Lower lobe of right lung (tissue), 2 donors: ENCODE results near the gene BCLAF1. TPM values are rescaled to one million over a fixed set of nuclear protein-coding genes. Genes with fewer than 3 reads are reported as not detected.
"Not testable (repeated sequence)": the region's sequence is repeated elsewhere in the genome, so short reads cannot be mapped to it uniquely, and the experiment has no call there.

Experiments used
- ATAC-seq, 2 donors: fragments of 200-7000 bp; cut with Tn5 transposase; one replicate each; pipeline ENCODE4 v1.9.1; 2020 to 2022; ENCODE audit warnings: mild to moderate bottlenecking in 2 of 2, moderate library complexity in 2 of 2
- DNase-seq: peaks from one replicate; pipeline ENCODE4 v3.0.0-alpha.2; 2020
- H3K27ac ChIP-seq: fragments of 200-600 bp; one replicate; pipeline ENCODE4 v1.8.0; 2022
- H3K27me3 ChIP-seq: fragments of 200-600 bp; one replicate; pipeline ENCODE4 v1.8.0; 2022; ENCODE audit warnings: low read depth
- H3K36me3 ChIP-seq: fragments of 200-600 bp; one replicate; pipeline ENCODE4 v1.8.0; 2022; ENCODE audit warnings: mild to moderate bottlenecking
- H3K4me1 ChIP-seq: fragments of 200-600 bp; one replicate; pipeline ENCODE4 v1.8.0; 2022
- H3K4me3 ChIP-seq: fragments of 200-600 bp; one replicate; pipeline ENCODE4 v1.8.0; 2022; ENCODE audit warnings: mild to moderate bottlenecking
- H3K9me3 ChIP-seq: fragments of 200-600 bp; one replicate; pipeline ENCODE4 v1.8.0; 2022
- CTCF ChIP-seq: fragments of 200-600 bp; IDR thresholded peaks from one replicate; pipeline ENCODE4 v1.8.0; 2022; ENCODE audit warnings: antibody characterized with exemption, mild to moderate bottlenecking
- intact Hi-C: fragments of 100-400 bp; cut with DNase I; formaldehyde crosslinking; loops from one replicate; pipeline ENCODE4 v1.11.0; 2022
- total RNA-seq: library from RNA; stranded (reverse); fragmentation: NEBNext Ultra II Directional; extraction: Animal tissue kit (Norgen Biotek cat#: 25700); gene quantifications from one replicate; pipeline ENCODE4 v1.2.1, GENCODE V29; 2021
- donor health status: DM: no; HTN: yes; CAD: no; lungs with severe emphysema.

The BCLAF1 gene
- total RNA-seq, 1 donor from 2014 or later = 132 TPM

- Histone ChIP-seq H3K4me1 (no peaks in the 10 kb centered on the region), H3K27ac (no peak overlapping the region), H3K4me3 (no peak overlapping the region), H3K9me3 (no peaks in the 10 kb centered on the region), H3K27me3 (no peaks in the 10 kb centered on the region), H3K36me3 (no peaks in the 10 kb centered on the region)
- no peak for DNase-seq
- intact Hi-C loops = no loop called here
- no peak for ATAC-seq
- TF ChIP-seq CTCF = no peak
Observed at GRCh38 chr6:136309729-136310311, 20.2 kb upstream of the BCLAF1 start.

- Histone ChIP-seq H3K36me3 (no peaks in the 10 kb centered on the region), H3K9me3 (no peaks in the 10 kb centered on the region), H3K27ac (no peak overlapping the region), H3K27me3 (no peaks in the 10 kb centered on the region), H3K4me1 (no peaks in the 10 kb centered on the region), H3K4me3 (no peak overlapping the region)
- intact Hi-C loops = no loop called here
- no peak for TF ChIP-seq CTCF
- ATAC-seq = no peak
- DNase-seq = no peak
Observed at GRCh38 chr6:136309171-136309570, 19.5 kb upstream of the BCLAF1 start.

- H3K27me3 ChIP-seq, intact Hi-C loops, DNase-seq, H3K4me3 ChIP-seq, H3K36me3 ChIP-seq, H3K9me3 ChIP-seq, ATAC-seq, H3K27ac ChIP-seq, H3K4me1 ChIP-seq: not testable (repeated sequence)
Observed at GRCh38 chr6:136308469-136308868, 18.8 kb upstream of the BCLAF1 start.

- Histone ChIP-seq H3K4me3 (no peak overlapping the region), H3K27ac (no peak overlapping the region), H3K4me1 (no peaks in the 10 kb centered on the region), H3K36me3 (no peaks in the 10 kb centered on the region), H3K9me3 (no peaks in the 10 kb centered on the region), H3K27me3 (no peaks in the 10 kb centered on the region)
- ATAC-seq = no peak
- TF ChIP-seq CTCF = no peak
- intact Hi-C loops = no loop called here
- no peak for DNase-seq
Observed at GRCh38 chr6:136307351-136307750, 17.7 kb upstream of the BCLAF1 start.

GRCh38 chr6:136306466-136306865 is 16.8 kb upstream of the BCLAF1 start:
- H3K27ac ChIP-seq = no peak overlapping the region

GRCh38 chr6:136304410-136304809 is 14.8 kb upstream of the BCLAF1 start:
- Histone ChIP-seq H3K9me3 (no peaks in the 10 kb centered on the region), H3K27me3 (no peaks in the 10 kb centered on the region), H3K36me3 (no peaks in the 10 kb centered on the region), H3K27ac (no peak overlapping the region), H3K4me1 (no peaks in the 10 kb centered on the region), H3K4me3 (no peak overlapping the region)
- no peak for DNase-seq
- ATAC-seq = no peak
- TF ChIP-seq CTCF = no peak
- intact Hi-C loops = no loop called here

More at GRCh38 chr6:136306466-136306865, 16.8 kb upstream of the BCLAF1 start:
- DNase-seq (no peak), ATAC-seq (no peak)
- H3K27me3 ChIP-seq = no peaks in the 10 kb centered on the region
- intact Hi-C loops = no loop called here
- no peaks in the 10 kb centered on the region for H3K9me3 ChIP-seq
- no peaks in the 10 kb centered on the region for H3K36me3 ChIP-seq
- H3K4me1 ChIP-seq = no peaks in the 10 kb centered on the region
- no peak overlapping the region for H3K4me3 ChIP-seq
- no peak for TF ChIP-seq CTCF
